ENCODE results near the gene NSUN7. TPM values are rescaled to one million over a fixed set of nuclear protein-coding genes. Genes with fewer than 3 reads are reported as not detected.

NSUN7 gene
- polyA plus RNA-seq, 1 donor (not counting 4 experiments of a cell fraction or from before 2014, with no cell fraction given) = 0.03 TPM

GRCh38 chr4:40832175-40832574 is 82.4 kb downstream of the NSUN7 start:
- Histone ChIP-seq H3K9me3 (ENCODE audit: control insufficient read depth, low read depth, low read length) (no peaks in the 10 kb centered on the region), H3K4me3 (ENCODE audit: control insufficient read depth in 2 of 3, extremely low read depth in 1 of 3, insufficient read depth in 2 of 3, low read depth in 1 of 3, low read length in 3 of 3) (no peak overlapping the region), H3K9me1 (ENCODE audit: control insufficient read depth, extremely low read depth, insufficient read depth, low read length) (no peaks in the 10 kb centered on the region), H2AFZ (ENCODE audit: control insufficient read depth, low read length) (no peak overlapping the region), H4K20me1 (ENCODE audit: control insufficient read depth, extremely low read depth, insufficient read depth, low read length) (no peaks in the 10 kb centered on the region), H3K79me2 (ENCODE audit: control insufficient read depth, insufficient read depth, low read length) (no peaks in the 10 kb centered on the region), H3K9ac (ENCODE audit: control insufficient read depth, extremely low read depth, insufficient read depth, low read length) (no peak overlapping the region), H3K4me1 (ENCODE audit: control insufficient read depth, extremely low read depth, insufficient read depth, low read length) (no peaks in the 10 kb centered on the region), H3K27me3 (ENCODE audit: control insufficient read depth, extremely low read depth, insufficient read depth, low read length) (no peaks in the 10 kb centered on the region), H3K4me2 (ENCODE audit: control insufficient read depth, extremely low read depth, insufficient read depth, low read depth, low read length) (no peak overlapping the region), H3K27ac (ENCODE audit: control insufficient read depth, insufficient read depth, low read length) (no peak overlapping the region), H3K36me3 (ENCODE audit: control insufficient read depth in 2 of 2, extremely low read depth in 1 of 2, insufficient read depth in 2 of 2, low read length in 2 of 2) (peaks cover 18 to 43% of the 10 kb centered on the region in 2 experiments)
- dilution Hi-C loops (cut with MboI; ENCODE audit: extremely low pct_ligation_motif_present, low sequenced_read_pairs) = no loop called here
- no peak for DNase-seq (ENCODE audit: low read depth, low spot score)
- FAIRE-seq = no peak
- no peak for TF ChIP-seq CTCF (optimal IDR thresholded peaks at IDR 0.05 in 1 of 3, IDR thresholded peaks at IDR 0.05 in 1 of 3, conservative IDR thresholded peaks at IDR 0.05 in 1 of 3; ENCODE audit: extremely low read depth in 1 of 3, insufficient read depth in 2 of 3, low read length in 3 of 3)
- TF ChIP-seq EZH2 (IDR thresholded peaks at IDR 0.05; ENCODE audit: low read length) = no peak

- Histone ChIP-seq H3K9me1 (ENCODE audit: control insufficient read depth, extremely low read depth, insufficient read depth, low read length) (no peaks in the 10 kb centered on the region), H3K27me3 (ENCODE audit: control insufficient read depth, extremely low read depth, insufficient read depth, low read length) (no peaks in the 10 kb centered on the region), H4K20me1 (ENCODE audit: control insufficient read depth, extremely low read depth, insufficient read depth, low read length) (no peaks in the 10 kb centered on the region), H3K36me3 (ENCODE audit: control insufficient read depth in 2 of 2, extremely low read depth in 1 of 2, insufficient read depth in 2 of 2, low read length in 2 of 2) (peaks cover 14 to 40% of the 10 kb centered on the region in 2 experiments), H3K4me2 (ENCODE audit: control insufficient read depth, extremely low read depth, insufficient read depth, low read depth, low read length) (no peak overlapping the region), H3K4me3 (ENCODE audit: control insufficient read depth in 2 of 3, extremely low read depth in 1 of 3, insufficient read depth in 2 of 3, low read depth in 1 of 3, low read length in 3 of 3) (no peak overlapping the region), H3K4me1 (ENCODE audit: control insufficient read depth, extremely low read depth, insufficient read depth, low read length) (no peaks in the 10 kb centered on the region), H3K79me2 (ENCODE audit: control insufficient read depth, insufficient read depth, low read length) (no peaks in the 10 kb centered on the region), H3K9ac (ENCODE audit: control insufficient read depth, extremely low read depth, insufficient read depth, low read length) (no peak overlapping the region), H3K27ac (ENCODE audit: control insufficient read depth, insufficient read depth, low read length) (no peak overlapping the region), H3K9me3 (ENCODE audit: control insufficient read depth, low read depth, low read length) (no peaks in the 10 kb centered on the region), H2AFZ (ENCODE audit: control insufficient read depth, low read length) (no peak overlapping the region)
- TF ChIP-seq CTCF (optimal IDR thresholded peaks at IDR 0.05 in 1 of 3, IDR thresholded peaks at IDR 0.05 in 1 of 3, conservative IDR thresholded peaks at IDR 0.05 in 1 of 3; ENCODE audit: extremely low read depth in 1 of 3, insufficient read depth in 2 of 3, low read length in 3 of 3) = no peak
- TF ChIP-seq EZH2 (IDR thresholded peaks at IDR 0.05; ENCODE audit: low read length) = no peak
- dilution Hi-C loops (cut with MboI; ENCODE audit: extremely low pct_ligation_motif_present, low sequenced_read_pairs) = no loop called here
- FAIRE-seq (no peak), DNase-seq (ENCODE audit: low read depth, low spot score) (no peak)
Observed at GRCh38 chr4:40833212-40833611, 83.5 kb downstream of the NSUN7 start.

All from keratinocyte (primary cell).